Measurements from ENCODE around the gene CLMN.

Gene CLMN

DNA sequence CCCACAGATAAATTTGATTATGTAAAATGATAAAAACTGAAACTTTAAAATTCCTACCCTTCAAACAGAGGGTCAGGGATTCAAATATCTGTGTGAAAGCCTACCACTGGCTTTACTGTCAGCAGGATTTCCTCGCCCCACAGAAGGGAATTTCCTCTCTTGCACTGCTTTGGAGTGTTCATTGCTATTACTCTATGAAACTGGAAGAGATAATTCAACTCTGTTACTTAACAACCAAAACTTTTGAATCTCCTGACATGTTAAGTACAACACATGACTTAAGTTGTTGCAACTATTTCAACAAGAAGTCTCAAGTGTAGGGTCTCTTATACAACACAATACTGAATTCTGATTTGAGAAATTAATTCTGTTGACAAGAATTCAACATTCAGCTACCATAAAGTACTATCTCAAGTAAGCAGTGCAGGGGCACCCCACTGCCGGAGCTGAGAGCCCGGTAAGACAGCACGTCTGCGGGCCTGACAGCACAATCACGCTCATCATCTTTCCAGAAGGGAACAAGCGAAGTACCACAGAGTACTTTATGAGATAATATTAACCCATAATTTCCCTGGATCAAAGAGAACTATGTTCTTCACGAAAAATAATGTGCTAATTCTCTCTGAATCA is 185.3 kb downstream of the CLMN start:
- DNase-seq (ENCODE audit: low spot score): no peak

DNA sequence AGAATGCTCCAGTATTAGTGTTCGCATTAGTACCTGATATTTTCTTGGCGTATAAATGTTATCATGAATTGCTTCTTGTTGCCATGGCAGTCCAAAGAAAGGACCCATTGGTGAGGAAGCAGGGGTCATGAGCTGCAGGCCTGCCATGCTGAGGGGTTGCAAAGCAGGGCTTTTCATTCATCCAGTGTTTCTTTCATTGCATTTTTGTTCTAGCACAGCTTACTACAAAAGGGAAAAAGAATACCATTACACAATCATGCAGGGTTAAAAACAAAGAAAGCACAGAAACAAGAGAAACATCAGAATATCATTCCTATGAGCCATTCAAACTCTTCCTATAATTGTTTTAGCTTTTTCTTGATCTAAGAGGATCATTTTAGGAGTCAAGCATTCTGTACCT is 186.4 kb downstream of the CLMN start:
- no peak for DNase-seq (ENCODE audit: low spot score)

DNA sequence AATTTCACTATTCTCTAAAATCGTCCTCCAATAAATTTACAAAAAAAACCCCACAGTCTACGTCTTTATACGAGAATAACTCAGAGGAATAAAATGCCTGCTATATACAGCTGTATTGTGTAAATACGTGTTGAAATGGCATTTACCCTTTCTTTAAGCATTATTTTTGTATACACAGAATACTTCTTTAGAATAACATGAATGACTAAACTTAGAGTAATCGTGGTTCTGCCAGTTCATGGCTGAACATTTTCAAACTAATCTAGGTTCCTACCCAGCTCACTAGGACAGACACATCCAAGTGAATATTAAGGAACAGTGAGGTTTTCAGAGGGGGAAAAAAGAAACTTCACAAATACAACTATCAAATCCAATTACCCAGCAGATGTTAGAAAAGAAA is 186.9 kb downstream of the CLMN start:
- DNase-seq (ENCODE audit: low spot score): no peak

Measured in AG08396 (cell line).